Raji (cell line): ENCODE data around the gene MCHR1.

Source experiments
- POLR2A ChIP-seq: IDR thresholded peaks from 2 replicates; pipeline ENCODE4 v1.6.1; 2011; ENCODE audit warnings: low read depth, low read length, control low read depth; ENCODE audit not compliant: insufficient read depth

MCHR1 gene, protein sequence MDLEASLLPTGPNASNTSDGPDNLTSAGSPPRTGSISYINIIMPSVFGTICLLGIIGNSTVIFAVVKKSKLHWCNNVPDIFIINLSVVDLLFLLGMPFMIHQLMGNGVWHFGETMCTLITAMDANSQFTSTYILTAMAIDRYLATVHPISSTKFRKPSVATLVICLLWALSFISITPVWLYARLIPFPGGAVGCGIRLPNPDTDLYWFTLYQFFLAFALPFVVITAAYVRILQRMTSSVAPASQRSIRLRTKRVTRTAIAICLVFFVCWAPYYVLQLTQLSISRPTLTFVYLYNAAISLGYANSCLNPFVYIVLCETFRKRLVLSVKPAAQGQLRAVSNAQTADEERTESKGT

DNA sequence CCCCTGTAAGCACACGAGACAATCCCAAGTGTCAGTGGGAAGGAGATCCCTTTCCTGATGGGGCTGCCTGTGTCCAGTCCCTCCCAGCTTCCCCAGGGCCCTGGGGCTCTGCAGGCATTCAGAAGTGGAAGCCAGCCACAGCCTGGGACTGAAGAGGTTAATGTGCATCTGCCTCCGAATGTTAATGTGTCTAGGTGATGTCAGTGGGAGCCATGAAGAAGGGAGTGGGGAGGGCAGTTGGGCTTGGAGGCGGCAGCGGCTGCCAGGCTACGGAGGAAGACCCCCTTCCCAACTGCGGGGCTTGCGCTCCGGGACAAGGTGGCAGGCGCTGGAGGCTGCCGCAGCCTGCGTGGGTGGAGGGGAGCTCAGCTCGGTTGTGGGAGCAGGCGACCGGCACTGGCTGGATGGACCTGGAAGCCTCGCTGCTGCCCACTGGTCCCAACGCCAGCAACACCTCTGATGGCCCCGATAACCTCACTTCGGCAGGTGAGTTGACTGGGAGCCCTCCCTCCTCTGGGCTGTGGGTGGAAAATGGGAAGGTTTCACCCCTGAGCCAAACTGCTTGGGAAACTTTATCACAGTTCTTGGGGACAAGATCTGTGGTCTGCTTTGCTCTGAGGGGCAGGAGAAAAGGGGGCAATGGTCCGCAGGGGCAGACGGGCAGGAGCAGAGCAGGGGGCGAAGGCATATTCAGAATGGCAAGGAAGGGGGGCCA is at the start of gene MCHR1:
Gene MCHR1 (plus strand): TSS at position 236 of the 715 bp plus-strand sequence. CDS start 169 bp downstream, at position 405.
- TF ChIP-seq POLR2A: no peak

DNA sequence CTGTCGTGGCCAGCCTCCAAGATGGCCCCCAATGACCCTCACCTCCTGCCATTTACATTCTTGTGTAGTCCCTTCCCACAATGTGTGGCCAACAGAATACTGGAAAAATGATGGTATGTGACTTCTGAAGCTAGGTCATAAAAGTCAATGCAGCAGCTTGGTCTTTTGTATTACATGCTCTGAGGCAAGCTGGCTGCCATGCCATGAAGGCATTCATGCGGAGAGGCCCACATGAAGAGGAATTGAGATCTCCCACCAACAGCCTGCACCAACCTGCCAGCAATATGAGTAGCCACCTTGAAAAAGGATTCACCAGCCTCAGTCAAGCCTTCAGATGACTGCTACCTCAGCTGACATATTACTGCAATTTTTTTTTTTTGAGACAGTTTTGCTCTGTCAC is 47.4 kb upstream of the MCHR1 start:
- no peak for TF ChIP-seq POLR2A

DNA sequence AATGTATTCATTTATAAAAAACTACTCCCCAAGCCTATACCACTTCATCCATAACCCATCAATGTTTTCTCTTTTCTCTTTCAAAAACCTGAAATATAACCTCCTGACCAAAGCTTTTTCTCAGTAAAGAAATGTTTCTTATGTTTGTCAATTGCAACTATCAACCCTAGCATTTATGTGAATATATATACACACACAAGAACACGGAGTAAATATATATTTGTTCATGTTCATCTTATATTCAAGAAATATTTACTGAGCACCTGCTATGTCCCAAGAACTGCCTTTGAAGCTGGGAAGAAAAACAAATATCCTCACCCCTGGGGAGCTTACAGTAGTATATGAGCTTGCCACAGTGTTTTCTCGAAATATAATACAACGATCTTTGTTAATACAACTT is 46.2 kb upstream of the MCHR1 start:
- no peak for TF ChIP-seq POLR2A

DNA sequence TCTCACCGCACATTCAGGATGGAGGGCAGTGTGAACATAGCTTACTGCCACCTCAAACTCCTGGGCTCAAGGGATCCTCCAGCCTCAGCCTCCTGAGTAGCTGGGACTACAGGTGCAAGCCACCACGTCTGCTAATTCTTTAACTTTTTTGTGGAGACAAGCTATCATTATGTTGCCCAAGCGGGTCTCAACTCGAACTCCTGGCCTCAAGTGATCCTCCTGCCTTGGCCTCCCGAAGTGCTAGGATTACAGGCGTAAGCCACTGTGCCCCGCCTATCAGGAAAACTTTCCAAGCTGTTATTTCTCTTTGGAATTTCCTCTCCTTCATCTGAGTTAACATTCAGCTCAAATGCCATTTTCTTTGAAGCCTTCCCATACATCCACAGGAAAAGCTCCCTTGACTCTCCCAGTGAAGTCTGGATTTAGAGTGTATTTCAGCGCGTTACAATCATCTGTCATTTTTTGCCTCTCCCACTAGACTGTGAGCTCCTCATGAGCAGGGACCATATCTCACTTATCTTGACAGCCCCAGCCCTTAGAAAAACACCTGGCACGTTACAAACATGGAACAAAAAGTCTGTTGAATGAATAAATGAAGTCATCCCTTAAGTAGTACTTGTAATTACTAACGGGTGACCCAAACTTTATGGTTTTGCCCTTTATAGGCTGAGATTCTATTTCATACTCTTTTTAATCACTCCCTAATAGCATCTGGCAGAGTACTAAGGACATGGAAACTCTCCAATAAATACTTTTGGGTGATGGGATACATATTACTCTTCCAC is 45.0 kb upstream of the MCHR1 start:
- TF ChIP-seq POLR2A: no peak

DNA sequence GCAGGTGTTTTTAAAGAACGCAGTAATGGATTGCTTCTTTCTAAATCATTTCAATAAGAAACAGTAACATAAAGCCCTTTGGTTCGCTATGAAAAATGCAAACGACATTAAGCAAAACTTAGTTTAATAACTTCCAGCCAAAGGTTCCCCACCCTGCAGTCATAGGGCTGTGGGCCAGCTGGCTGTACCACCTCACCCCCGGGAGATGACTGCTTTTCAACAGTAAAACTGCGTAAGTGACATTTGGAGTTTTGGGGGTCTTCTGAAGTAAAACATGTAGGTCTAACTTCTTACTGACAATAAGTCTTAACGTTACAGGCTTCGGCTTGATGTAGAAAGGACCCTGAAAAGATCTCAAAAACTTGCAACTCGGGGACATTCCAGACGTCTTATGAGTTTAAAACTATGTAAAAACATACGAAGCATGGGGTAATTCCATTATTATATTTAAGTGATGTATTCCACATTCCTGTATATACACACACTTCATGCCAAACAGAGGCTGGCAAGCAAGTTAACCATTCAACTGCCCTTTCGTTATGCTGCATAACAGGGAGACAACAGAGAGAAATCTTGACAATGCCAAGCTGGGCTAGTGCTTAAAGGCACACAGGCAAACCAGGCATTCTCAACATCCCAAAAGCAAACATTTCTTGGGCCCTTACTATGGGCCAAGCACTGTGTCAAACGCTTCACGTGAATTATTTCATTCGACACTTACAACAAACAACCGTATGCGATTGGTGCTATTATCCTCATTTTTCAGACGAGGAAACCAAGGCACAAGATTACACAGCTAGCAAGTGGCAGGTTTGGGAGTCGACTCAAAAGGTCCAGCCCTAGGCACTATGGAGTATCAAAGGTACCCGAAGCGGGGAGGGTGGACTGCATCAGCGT is 44.0 kb upstream of the MCHR1 start:
- TF ChIP-seq POLR2A: no peak

DNA sequence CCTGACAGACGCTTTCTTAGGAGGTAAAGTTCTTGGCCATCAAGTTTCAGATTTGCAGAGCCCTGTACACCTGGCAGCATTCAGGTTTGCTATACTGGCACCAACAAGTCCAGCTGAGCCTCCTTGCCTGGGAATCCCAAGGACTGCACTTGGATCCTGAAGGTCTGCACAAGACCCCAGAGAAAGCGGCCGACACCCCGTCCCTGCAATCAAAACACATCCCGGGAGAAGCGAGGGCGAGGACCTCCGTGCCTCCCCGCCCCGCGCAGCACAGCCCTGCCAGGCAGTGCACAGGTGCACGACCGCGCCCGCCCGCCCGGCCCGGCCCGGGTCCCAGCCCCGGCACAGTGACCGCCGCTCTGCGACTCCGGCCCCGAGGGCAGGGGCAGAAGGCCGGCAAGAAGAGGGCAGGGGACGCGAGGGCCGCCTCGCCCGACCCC is 43.3 kb upstream of the MCHR1 start:
- TF ChIP-seq POLR2A: no peak

DNA sequence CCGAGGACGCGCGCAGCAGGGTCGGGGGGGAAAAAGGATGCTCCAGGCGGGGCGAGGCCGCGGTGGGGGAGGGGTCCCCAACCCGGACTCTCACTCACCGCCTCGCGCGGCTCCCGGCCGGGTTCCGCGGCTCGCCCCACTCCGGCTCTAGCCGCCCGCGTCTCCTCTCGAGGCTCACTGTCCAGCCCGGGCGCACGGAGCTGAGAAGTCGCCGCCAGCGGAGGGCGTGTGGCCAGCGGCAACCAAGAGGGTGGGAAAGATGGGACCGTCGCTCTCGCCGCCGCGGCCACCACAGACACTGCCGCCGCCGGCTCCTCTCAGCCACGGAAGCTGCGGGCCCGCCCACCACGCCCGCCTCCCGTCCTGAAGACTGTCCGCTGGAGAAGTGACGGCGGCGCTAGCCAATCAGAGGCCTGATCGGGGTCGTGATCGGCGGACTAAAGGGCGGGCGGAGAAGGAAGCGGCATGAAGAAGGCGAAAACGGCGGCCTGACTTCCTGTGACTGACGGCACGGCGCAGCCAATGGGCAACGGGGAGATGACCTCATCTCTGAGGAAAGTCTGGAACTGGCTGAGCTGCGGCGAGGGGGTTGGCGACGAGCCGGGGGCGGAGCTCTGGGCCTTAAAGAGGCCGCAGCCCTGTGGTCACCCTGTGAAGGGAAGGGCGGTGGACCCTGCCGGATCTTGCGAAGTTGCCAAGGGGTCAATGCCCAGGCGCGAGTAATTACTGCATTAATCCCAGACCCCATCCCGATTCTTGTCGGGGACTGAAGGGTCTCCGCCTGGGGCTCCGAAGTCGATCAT is 42.7 kb upstream of the MCHR1 start, which contains the start of gene MRTFA:
Gene MRTFA (minus strand): TSS at position 340 of the 803 bp plus-strand sequence.
- TF ChIP-seq POLR2A: peak; percentile 85

DNA sequence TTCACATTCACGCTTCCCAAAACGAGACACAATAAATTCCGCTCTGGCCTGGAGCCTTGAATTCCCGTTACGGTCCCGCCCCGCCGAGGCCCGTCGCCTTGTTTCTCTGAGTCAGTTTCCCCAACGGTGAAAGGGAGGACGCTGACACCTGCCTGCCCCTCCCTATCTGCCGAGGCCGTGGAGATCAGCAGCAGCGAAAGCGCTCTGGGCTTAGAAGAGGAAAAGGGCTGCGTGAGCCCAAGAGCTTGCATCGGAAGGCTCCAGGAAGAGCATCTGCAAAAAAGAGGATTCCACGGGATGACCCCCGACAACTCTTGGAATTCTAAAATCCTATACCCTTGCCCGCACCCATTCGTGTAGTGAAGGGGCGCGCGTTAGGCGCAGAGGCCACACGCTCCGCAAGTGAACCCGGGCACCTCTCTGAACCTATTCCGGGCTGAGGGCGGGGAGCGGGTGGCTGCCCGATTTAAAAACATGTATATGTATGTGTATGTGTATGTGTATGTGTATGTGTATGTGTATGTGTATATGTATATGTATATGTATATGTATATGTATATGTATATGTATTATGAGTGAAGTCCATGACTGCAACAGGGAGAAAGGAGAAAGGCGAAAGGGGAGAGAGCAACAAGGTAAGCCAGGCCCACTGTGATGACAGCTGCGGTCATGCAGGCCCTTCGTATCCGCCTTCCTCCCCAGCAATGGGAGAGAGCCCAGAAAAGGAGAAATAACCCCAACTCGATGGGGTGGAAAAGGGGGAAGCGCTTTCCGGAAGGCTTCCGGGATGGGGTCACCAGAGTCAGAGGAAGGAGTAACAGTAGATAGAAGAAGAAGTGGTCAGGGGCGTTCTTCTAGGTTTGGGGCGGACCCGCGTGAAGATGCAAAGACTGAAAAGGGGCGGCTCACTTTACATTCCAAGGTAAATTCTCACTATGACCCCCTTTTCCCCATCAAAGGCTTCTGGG is 41.8 kb upstream of the MCHR1 start:
- no peak for TF ChIP-seq POLR2A

DNA sequence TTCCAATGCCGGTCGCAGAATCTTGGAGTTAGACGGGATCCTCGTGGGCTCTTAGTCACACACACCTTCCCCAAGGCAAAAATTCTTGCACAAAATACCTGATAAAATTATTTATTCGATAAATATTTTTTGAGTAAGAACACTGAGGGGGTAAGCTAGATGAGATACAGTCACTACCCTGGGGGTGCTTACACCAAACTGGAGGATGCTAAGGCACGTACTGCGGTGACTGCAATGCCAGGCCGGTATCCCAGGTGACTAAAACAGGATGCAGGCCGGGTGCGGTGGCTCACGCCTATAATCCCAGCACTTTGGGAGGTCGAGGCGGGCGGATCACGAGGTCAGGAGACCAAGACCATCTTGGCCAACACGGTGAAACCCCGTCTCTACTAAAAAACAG is 41.0 kb upstream of the MCHR1 start:
- TF ChIP-seq POLR2A: no peak

DNA sequence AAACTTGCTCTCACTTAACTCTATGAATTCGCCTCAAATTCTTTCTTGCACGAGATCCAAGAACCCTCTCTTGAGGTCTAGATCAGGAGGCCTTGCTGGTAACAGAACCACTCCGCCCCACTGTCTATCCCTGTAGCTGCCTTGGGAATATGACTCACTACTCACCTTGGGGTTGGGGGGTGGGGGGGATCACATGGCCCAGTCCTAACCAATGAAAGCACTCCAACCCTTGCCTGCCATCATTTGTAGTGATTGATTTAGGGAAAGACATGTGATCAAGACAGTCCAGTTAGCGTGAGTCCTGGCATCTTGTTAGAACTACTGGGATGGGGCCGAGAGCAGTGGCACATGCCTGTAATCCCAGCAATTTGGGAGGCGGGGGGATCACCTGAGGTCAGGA is 38.0 kb upstream of the MCHR1 start:
- no peak for TF ChIP-seq POLR2A

DNA sequence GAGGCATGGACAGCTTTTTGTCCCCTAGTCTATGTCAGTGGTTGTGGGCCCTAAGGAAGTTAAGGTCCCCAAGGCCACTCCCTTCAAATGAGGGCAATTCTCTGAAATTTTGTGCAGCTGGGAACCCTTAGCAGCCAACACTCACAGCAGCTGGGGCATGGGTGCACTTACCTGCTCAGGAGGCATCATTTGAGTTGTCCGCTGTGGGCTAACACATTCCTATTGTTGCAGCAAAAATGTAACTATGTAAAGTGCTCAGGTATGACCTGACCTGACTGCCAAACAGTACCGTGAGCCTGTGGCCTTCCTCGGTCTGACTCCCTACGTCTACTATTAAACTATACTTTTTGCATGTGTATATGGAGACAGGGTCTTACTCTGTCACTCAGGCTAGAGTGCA is 37.0 kb upstream of the MCHR1 start:
- no peak for TF ChIP-seq POLR2A

DNA sequence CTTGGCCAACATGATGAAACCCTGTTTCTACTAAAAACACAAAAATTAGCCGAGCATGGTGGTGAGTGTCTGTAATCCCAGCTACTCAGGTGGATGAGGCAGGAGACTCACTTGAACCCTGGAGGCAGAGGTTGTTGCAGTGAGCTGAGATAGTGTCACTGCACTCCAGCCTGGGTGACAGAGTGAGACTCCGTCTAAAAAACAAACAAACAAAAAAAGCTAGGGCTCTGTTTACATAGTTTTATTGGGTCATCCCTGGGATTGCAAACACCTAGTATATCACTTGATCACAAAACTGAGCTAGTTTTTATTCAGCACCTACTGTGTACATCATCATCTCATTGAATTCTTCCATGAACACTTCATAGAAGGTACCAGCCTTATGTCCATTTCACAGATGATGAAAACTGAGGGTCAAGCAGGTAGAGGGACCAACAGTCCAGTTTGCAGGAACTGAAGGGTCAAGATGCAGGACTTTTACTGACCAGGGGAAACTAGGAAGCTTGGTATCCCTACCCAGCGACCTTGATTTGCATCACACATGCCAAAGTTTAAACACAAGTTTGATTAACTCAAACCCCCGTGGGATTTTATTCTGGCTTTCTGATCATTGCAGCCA is 33.6 kb upstream of the MCHR1 start:
- no peak for TF ChIP-seq POLR2A
